Body of pancreas (tissue), 4 donors: Measurements from ENCODE around the gene UMAD1.

Source experiments
- CTCF ChIP-seq, 7 experiments: fragments of 450-650 bp in 4 of 7; fragments of 200-600 bp in 3 of 7; sonication (generic) in 3 of 7; IDR thresholded peaks; one replicate each; pipeline ENCODE4 v1.5.1; 2016 to 2019; ENCODE audit warnings: antibody characterized with exemption in 7 of 7
- POLR2A ChIP-seq, 3 donors: fragments of 450-650 bp; IDR thresholded peaks; one replicate each; pipeline ENCODE4 v1.6.1; 2016; ENCODE audit warnings: antibody characterized with exemption in 3 of 3, mild to moderate bottlenecking in 2 of 3

- TF ChIP-seq CTCF (IDR thresholded peaks at IDR 0.05): no peak
- no peak for TF ChIP-seq POLR2A (IDR thresholded peaks at IDR 0.05)
These were observed 42.3 kb downstream of the UMAD1 start for GRCh38 chr7:7682861-7683260.
